Measurements from ENCODE around the gene AP1M1.

The AP1M1 gene

DNA sequence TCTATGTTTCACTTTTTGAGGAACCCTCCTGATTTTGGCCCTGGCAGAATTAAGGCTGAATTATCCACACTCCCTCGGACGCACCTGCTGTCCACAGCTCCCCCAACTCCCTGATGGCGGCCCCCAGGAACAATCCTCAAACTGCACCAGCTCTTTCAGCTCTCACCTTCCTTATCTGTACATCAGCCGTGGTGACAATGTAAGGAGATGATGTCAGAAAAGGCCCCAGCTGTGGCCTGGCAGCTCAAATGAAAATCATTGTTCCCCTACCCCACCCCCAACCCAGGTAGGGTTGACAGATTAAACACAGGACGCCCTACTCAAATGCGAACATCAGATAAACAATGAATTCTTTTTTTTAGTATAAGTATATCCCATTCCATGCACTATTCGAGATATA, 91.9 kb downstream of the AP1M1 start:
- H3K4me3 ChIP-seq (ENCODE audit: low read depth, low read length), result no peak overlapping the region
- H3K4me1 ChIP-seq (ENCODE audit: control insufficient read depth, insufficient read depth, low read length), result peaks cover 8% of the 10 kb centered on the region; the same call in 1 of the 2 replicates
- no peaks in the 10 kb centered on the region for H3K36me3 ChIP-seq (ENCODE audit: control insufficient read depth in 2 of 2, insufficient read depth in 1 of 2, low read length in 2 of 2)
- no peaks in the 10 kb centered on the region for H3K9me3 ChIP-seq (ENCODE audit: control insufficient read depth, insufficient read depth, low read depth, low read length)
- TF ChIP-seq EGR2 (tag by site-specific recombination; IDR thresholded peaks at IDR 0.05; ENCODE audit: low read depth) (no peak), YY2 (tag by site-specific recombination; IDR thresholded peaks at IDR 0.05) (no peak), IKZF3 (tag by site-specific recombination; IDR thresholded peaks at IDR 0.05) (no peak)
- ChIA-PET CTCF (no interaction called here), POLR2A (no interaction called here)
- no peak overlapping the region for H3K27ac ChIP-seq (ENCODE audit: extremely low read depth, low read depth, low read length)

DNA sequence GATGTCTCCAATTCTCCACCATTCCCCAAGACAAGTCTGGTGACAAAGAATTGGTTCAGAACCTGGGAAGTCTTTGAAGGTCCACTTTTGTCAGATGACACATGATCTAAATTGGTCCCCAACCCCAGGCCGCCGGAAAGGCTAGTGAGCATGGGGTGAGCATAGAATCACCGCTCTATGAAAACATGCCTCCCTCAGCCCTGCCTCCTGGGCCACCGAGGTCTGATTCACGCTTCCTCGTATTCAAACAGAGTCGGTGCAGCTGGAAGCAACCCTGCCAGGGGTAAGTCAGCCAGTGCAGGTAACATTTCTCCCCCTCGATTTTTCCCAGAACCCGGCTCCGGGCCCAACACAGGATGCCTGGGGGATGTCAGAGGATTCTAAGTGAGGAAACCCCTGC, 93.0 kb downstream of the AP1M1 start:
- H3K9me3 ChIP-seq (ENCODE audit: control insufficient read depth, insufficient read depth, low read depth, low read length), result no peaks in the 10 kb centered on the region
- H3K36me3 ChIP-seq (ENCODE audit: control insufficient read depth in 2 of 2, insufficient read depth in 1 of 2, low read length in 2 of 2), result no peaks in the 10 kb centered on the region
- no peak for TF ChIP-seq HOXC10 (CRISPR knock-in tag; IDR thresholded peaks at IDR 0.05)
- no peak for TF ChIP-seq ZNF677 (tag by site-specific recombination; IDR thresholded peaks at IDR 0.05)
- no peak for TF ChIP-seq ZNF223 (tag by site-specific recombination; IDR thresholded peaks at IDR 0.05)
- no peak for TF ChIP-seq ZNF548 (tag by site-specific recombination; IDR thresholded peaks at IDR 0.05)
- peaks cover 8% of the 10 kb centered on the region; the same call in 1 of the 2 replicates for H3K4me1 ChIP-seq (ENCODE audit: control insufficient read depth, insufficient read depth, low read length)
- POLR2A ChIA-PET, result no interaction called here
- H3K4me3 ChIP-seq (ENCODE audit: low read depth, low read length), result no peak overlapping the region
- CTCF ChIA-PET, result no interaction called here
- H3K27ac ChIP-seq (ENCODE audit: extremely low read depth, low read depth, low read length), result no peak overlapping the region

DNA sequence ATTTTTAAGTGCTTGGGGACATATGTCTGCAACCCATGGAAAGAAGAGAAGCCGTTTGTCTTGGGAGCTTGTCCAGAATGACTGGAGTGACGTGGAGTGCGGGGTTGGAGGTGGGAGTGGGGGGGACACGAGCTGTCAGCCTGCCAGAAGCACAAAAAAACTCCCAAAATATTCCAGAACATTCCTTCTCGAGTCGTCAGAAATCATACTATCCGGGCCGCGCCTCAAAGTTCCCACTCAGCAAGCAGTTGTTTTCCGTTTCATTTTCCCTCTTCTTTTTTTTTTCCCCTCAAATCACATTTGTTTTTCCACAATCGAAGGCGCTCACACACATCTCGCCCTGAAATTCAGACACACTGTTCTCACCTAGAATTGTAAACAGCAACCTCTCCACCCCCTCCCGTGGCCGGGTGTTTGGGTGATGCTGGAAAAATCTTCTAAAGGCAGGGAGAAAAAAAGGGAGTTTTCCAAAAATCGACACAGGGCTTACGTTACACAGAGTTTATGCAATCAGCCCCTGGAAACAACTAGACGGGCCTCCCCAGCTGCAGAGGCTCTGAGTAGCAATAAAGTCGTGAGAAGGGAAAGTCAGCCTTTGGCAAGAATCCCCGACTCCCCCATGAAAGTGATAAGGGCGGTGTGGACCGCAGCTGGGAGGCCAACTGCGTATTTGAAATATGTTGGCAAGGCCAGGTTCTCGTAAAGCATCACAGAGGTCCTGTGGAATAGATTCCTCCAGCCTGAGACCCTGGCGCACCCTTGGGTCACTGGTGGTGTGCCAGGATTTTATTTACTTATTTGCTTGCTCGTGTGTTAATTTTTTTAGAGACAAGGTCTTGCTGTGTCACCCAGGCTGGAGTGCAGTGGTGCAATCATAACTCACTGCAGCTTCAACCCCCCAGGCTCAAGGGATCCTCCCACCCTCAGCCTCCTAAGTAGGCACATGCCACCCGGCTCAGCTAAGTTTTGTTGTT, 95.7 kb downstream of the AP1M1 start:
- Histone ChIP-seq H3K4me3 (ENCODE audit: low read depth, low read length) (no peak overlapping the region), H3K27ac (ENCODE audit: extremely low read depth, low read depth, low read length) (no peak overlapping the region), H3K9me3 (ENCODE audit: control insufficient read depth, insufficient read depth, low read depth, low read length) (no peaks in the 10 kb centered on the region), H3K4me1 (ENCODE audit: control insufficient read depth, insufficient read depth, low read length) (peaks cover 8% of the 10 kb centered on the region; the same call in 1 of the 2 replicates), H3K36me3 (ENCODE audit: control insufficient read depth in 2 of 2, insufficient read depth in 1 of 2, low read length in 2 of 2) (no peaks in the 10 kb centered on the region)
- ChIA-PET CTCF (interaction anchor here (0.6 to 0.7 kb wide), 2 partner anchors 12 to 132 kb away, joined by 3 to 6 read pairs; no protein-coding TSS in a partner anchor), POLR2A (no interaction called here)
- TF ChIP-seq ZNF239 (tag by site-specific recombination; IDR thresholded peaks at IDR 0.05) (no peak), ZNF174 (tag by site-specific recombination; IDR thresholded peaks at IDR 0.05) (no peak), ZBTB17 (tag by site-specific recombination; IDR thresholded peaks at IDR 0.05) (no peak), WT1 (tag by site-specific recombination; IDR thresholded peaks at IDR 0.05) (peak; percentile 90), ZNF600 (tag by site-specific recombination; IDR thresholded peaks at IDR 0.05) (peak; percentile 55; the same call in 1 of the 2 replicates), ZNF473 (tag by site-specific recombination; IDR thresholded peaks at IDR 0.05) (no peak), ZBTB20 (tag by site-specific recombination; IDR thresholded peaks at IDR 0.05) (peak; percentile 27; the same call in 1 of the 2 replicates)
- TF ChIP-seq, protein P1, sequence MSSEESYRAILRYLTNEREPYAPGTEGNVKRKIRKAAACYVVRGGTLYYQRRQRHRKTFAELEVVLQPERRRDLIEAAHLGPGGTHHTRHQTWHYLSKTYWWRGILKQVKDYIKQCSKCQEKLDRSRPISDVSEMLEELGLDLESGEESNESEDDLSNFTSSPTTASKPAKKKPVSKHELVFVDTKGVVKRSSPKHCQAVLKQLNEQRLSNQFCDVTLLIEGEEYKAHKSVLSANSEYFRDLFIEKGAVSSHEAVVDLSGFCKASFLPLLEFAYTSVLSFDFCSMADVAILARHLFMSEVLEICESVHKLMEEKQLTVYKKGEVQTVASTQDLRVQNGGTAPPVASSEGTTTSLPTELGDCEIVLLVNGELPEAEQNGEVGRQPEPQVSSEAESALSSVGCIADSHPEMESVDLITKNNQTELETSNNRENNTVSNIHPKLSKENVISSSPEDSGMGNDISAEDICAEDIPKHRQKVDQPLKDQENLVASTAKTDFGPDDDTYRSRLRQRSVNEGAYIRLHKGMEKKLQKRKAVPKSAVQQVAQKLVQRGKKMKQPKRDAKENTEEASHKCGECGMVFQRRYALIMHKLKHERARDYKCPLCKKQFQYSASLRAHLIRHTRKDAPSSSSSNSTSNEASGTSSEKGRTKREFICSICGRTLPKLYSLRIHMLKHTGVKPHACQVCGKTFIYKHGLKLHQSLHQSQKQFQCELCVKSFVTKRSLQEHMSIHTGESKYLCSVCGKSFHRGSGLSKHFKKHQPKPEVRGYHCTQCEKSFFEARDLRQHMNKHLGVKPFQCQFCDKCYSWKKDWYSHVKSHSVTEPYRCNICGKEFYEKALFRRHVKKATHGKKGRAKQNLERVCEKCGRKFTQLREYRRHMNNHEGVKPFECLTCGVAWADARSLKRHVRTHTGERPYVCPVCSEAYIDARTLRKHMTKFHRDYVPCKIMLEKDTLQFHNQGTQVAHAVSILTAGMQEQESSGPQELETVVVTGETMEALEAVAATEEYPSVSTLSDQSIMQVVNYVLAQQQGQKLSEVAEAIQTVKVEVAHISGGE (tag by site-specific recombination; conservative IDR thresholded peaks at IDR 0.05; ENCODE audit: low read depth), result no peak
- TF ChIP-seq, protein P2, sequence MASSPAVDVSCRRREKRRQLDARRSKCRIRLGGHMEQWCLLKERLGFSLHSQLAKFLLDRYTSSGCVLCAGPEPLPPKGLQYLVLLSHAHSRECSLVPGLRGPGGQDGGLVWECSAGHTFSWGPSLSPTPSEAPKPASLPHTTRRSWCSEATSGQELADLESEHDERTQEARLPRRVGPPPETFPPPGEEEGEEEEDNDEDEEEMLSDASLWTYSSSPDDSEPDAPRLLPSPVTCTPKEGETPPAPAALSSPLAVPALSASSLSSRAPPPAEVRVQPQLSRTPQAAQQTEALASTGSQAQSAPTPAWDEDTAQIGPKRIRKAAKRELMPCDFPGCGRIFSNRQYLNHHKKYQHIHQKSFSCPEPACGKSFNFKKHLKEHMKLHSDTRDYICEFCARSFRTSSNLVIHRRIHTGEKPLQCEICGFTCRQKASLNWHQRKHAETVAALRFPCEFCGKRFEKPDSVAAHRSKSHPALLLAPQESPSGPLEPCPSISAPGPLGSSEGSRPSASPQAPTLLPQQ (tag by site-specific recombination; IDR thresholded peaks at IDR 0.05), result peak; percentile 46; the same call in 1 of the 2 replicates
- TF ChIP-seq, protein P3, sequence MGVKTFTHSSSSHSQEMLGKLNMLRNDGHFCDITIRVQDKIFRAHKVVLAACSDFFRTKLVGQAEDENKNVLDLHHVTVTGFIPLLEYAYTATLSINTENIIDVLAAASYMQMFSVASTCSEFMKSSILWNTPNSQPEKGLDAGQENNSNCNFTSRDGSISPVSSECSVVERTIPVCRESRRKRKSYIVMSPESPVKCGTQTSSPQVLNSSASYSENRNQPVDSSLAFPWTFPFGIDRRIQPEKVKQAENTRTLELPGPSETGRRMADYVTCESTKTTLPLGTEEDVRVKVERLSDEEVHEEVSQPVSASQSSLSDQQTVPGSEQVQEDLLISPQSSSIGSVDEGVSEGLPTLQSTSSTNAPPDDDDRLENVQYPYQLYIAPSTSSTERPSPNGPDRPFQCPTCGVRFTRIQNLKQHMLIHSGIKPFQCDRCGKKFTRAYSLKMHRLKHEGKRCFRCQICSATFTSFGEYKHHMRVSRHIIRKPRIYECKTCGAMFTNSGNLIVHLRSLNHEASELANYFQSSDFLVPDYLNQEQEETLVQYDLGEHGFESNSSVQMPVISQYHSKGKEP (tag by site-specific recombination; IDR thresholded peaks at IDR 0.05), result no peak
- TF ChIP-seq, protein P4, sequence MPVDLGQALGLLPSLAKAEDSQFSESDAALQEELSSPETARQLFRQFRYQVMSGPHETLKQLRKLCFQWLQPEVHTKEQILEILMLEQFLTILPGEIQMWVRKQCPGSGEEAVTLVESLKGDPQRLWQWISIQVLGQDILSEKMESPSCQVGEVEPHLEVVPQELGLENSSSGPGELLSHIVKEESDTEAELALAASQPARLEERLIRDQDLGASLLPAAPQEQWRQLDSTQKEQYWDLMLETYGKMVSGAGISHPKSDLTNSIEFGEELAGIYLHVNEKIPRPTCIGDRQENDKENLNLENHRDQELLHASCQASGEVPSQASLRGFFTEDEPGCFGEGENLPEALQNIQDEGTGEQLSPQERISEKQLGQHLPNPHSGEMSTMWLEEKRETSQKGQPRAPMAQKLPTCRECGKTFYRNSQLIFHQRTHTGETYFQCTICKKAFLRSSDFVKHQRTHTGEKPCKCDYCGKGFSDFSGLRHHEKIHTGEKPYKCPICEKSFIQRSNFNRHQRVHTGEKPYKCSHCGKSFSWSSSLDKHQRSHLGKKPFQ (tag by site-specific recombination; IDR thresholded peaks at IDR 0.05), result peak; percentile 27; the same call in 1 of the 2 replicates

All from HEK293 (cell line).